ENCODE measurements around the gene MOBP. TPM values are rescaled to one million over a fixed set of nuclear protein-coding genes. Genes with fewer than 3 reads are reported as not detected.

The MOBP gene
- total and polyA plus RNA-seq, 4 donors: not detected

DNA sequence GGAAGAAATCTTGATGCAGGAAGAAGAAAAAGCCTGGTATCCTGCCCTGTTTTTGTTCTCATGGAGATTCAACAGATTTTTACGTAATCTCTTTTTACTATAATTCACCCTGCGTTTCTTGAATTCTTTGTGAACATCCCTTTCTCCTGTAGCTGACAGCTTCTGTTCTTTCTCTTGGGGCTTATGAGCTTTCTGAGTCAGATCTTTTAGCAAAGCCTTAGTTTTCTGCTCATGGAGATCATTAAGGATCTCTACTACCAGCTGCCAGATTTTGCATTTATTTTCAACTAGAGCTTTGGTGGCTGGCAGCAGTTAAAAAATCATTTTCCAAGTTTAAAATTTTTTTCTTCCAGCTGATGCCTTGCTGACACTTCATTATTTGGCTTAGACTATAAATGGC is 51.6 kb downstream of the MOBP start:
- TF ChIP-seq FOXA2 (IDR thresholded peaks at IDR 0.05) (no peak), MAX (IDR thresholded peaks at IDR 0.05) (no peak), HNF4A (conservative IDR thresholded peaks at IDR 0.05) (no peak), ATF3 (IDR thresholded peaks at IDR 0.05) (no peak), NR2F2 (IDR thresholded peaks at IDR 0.05) (no peak), HNF4G (IDR thresholded peaks at IDR 0.05) (no peak), YY1 (IDR thresholded peaks at IDR 0.05) (no peak), RXRA (IDR thresholded peaks at IDR 0.05) (no peak), SP1 (IDR thresholded peaks at IDR 0.05) (no peak), CTCF (IDR thresholded peaks at IDR 0.05; ENCODE audit: low read depth, low read length, missing input control) (no peak), GABPA (IDR thresholded peaks at IDR 0.05 in 1 of 2, conservative IDR thresholded peaks at IDR 0.05 in 1 of 2) (no peak), EGR1 (IDR thresholded peaks at IDR 0.05; ENCODE audit: low read depth in 2 of 2) (no peak), TAF1 (conservative IDR thresholded peaks at IDR 0.05) (no peak), REST (IDR thresholded peaks at IDR 0.05) (no peak), FOXA1 (IDR thresholded peaks at IDR 0.05) (no peak)
- H3K4me3 ChIP-seq (ENCODE audit: low read depth in 1 of 3, low read length in 3 of 3): no peak overlapping the region
- DNase-seq (ENCODE audit: low spot score): no peak
- 69% methylated on average over 2 of the region's 2 CpGs for WGBS
- no peak overlapping the region for H3K9ac ChIP-seq (ENCODE audit: low read depth in 1 of 2, low read length in 2 of 2)
- no peaks in the 10 kb centered on the region for H3K4me1 ChIP-seq (ENCODE audit: control insufficient read depth in 4 of 4, insufficient read depth in 4 of 4, low read length in 3 of 4)
- peaks cover 0 to 4% (median 1%) of the 10 kb centered on the region in 4 donors for H3K9me3 ChIP-seq (ENCODE audit: control insufficient read depth in 4 of 4, low read length in 3 of 4)
- no peak overlapping the region for H3K27ac ChIP-seq (ENCODE audit: low read depth in 1 of 2, low read length in 2 of 2)
- no peaks in the 10 kb centered on the region for H3K36me3 ChIP-seq (ENCODE audit: control insufficient read depth in 4 of 4, insufficient read depth in 3 of 4, low read depth in 1 of 4, low read length in 3 of 4)
- H3K27me3 ChIP-seq (ENCODE audit: control insufficient read depth in 4 of 4, insufficient read depth in 4 of 4, low read length in 3 of 4): no peaks in the 10 kb centered on the region

DNA sequence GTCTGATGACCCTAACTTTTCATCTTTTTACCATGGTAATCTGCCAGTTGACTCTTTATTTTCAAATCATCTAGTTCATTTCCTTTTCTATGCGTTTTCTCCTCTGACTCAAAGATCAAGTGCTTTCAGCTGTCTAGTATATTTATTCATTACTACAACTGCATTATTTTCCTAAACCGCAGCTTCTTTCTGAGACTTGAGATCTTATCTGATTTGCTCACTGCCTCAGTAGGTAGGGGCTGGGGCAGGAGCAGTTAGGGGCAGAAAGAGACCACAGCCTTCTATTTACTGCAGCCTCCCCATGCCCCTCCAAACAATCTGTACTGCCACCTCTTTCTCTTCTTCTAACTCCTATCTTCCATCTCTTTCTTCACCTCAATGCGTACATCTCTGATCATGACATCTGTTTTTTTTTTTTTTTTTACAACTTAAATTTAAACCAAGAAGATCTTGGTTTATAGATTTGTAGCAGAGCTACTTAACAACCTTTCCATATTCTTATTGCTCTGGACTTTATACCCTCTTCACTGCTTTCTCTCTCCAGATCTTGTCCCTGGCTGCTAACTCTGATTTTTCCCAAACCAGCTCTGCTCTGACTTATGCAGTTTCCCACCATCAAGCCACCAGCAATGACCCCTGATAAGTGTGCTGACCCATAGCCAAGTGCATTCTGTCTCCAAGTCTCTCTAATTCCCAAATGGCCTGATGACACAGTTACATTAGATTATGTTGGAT is 52.2 kb downstream of the MOBP start:
- DNase-seq (ENCODE audit: low spot score): no peak
- Histone ChIP-seq H3K4me1 (ENCODE audit: control insufficient read depth in 4 of 4, insufficient read depth in 4 of 4, low read length in 3 of 4) (no peaks in the 10 kb centered on the region), H3K27me3 (ENCODE audit: control insufficient read depth in 4 of 4, insufficient read depth in 4 of 4, low read length in 3 of 4) (no peaks in the 10 kb centered on the region), H3K27ac (ENCODE audit: low read depth in 1 of 2, low read length in 2 of 2) (no peak overlapping the region), H3K9ac (ENCODE audit: low read depth in 1 of 2, low read length in 2 of 2) (no peak overlapping the region), H3K9me3 (ENCODE audit: control insufficient read depth in 4 of 4, low read length in 3 of 4) (peaks cover 0 to 4% (median 1%) of the 10 kb centered on the region in 4 donors), H3K36me3 (ENCODE audit: control insufficient read depth in 4 of 4, insufficient read depth in 3 of 4, low read depth in 1 of 4, low read length in 3 of 4) (no peaks in the 10 kb centered on the region), H3K4me3 (ENCODE audit: low read depth in 1 of 3, low read length in 3 of 3) (no peak overlapping the region)
- WGBS: 58% methylated on average over 3 of the region's 3 CpGs
- TF ChIP-seq MAX (IDR thresholded peaks at IDR 0.05) (no peak), RAD21 (IDR thresholded peaks at IDR 0.05) (no peak), EGR1 (IDR thresholded peaks at IDR 0.05; ENCODE audit: low read depth in 2 of 2) (no peak), ATF3 (IDR thresholded peaks at IDR 0.05) (no peak), GABPA (IDR thresholded peaks at IDR 0.05 in 1 of 2, conservative IDR thresholded peaks at IDR 0.05 in 1 of 2) (no peak), RXRA (IDR thresholded peaks at IDR 0.05) (no peak), YY1 (IDR thresholded peaks at IDR 0.05) (no peak), SP1 (IDR thresholded peaks at IDR 0.05) (no peak), NR2F2 (IDR thresholded peaks at IDR 0.05) (no peak), HNF4G (IDR thresholded peaks at IDR 0.05) (no peak), JUND (IDR thresholded peaks at IDR 0.05) (no peak), CTCF (IDR thresholded peaks at IDR 0.05; ENCODE audit: low read depth, low read length, missing input control) (no peak)
